ENCODE results near the gene ZDHHC5.
"Not testable (repeated sequence)": the region's sequence is repeated elsewhere in the genome, so short reads cannot be mapped to it uniquely, and the experiment has no call there.

ZDHHC5 gene

GRCh38 chr11:57668434-57668782, 494 bp downstream of the ZDHHC5 start:
- no peak for DNase-seq

GRCh38 chr11:57674251-57674650, 6.3 kb downstream of the ZDHHC5 start:
- DNase-seq: no peak

- no peak for DNase-seq
These were observed 7.4 kb downstream of the ZDHHC5 start for GRCh38 chr11:57675176-57675941.

GRCh38 chr11:57679396-57679795, 11.5 kb downstream of the ZDHHC5 start:
- no peak for DNase-seq

GRCh38 chr11:57680552-57680874, 12.6 kb downstream of the ZDHHC5 start:
- DNase-seq: no peak

- no peak for DNase-seq
These were observed 13.3 kb downstream of the ZDHHC5 start for GRCh38 chr11:57681168-57681567.

- DNase-seq: not testable (repeated sequence)
These were observed 22.6 kb downstream of the ZDHHC5 start for GRCh38 chr11:57690474-57690873.

GRCh38 chr11:57698843-57699365, 31.0 kb downstream of the ZDHHC5 start:
- no peak for DNase-seq

- DNase-seq: no peak
These were observed 31.9 kb downstream of the ZDHHC5 start for GRCh38 chr11:57699813-57700212.

GRCh38 chr11:57700425-57700824, 32.5 kb downstream of the ZDHHC5 start:
- no peak for DNase-seq

GRCh38 chr11:57703341-57703740, 35.4 kb downstream of the ZDHHC5 start:
- DNase-seq: no peak

GRCh38 chr11:57704932-57705331, 37.0 kb downstream of the ZDHHC5 start:
- DNase-seq: no peak

- DNase-seq: not testable (repeated sequence)
These were observed 37.5 kb downstream of the ZDHHC5 start for GRCh38 chr11:57705432-57705831.

- no peak for DNase-seq
These were observed 42.0 kb downstream of the ZDHHC5 start for GRCh38 chr11:57709802-57710367.

GRCh38 chr11:57711414-57712255, 43.7 kb downstream of the ZDHHC5 start, which contains the start of gene MED19:
Gene MED19, minus strand, starts transcription at chr11:57712215. Its CDS starts 36 bp downstream, at chr11:57712179.
- DNase-seq: peak; percentile 86

- peak; percentile 99 for DNase-seq
These were observed 44.6 kb downstream of the ZDHHC5 start, which contains the start of gene TMX2 for GRCh38 chr11:57712256-57713150. Gene TMX2, plus strand, starts transcription at chr11:57712593. Its CDS starts 26 bp downstream, at chr11:57712619.

- DNase-seq: no peak
These were observed 45.9 kb downstream of the ZDHHC5 start for GRCh38 chr11:57713835-57714234.

GRCh38 chr11:57716726-57717125, 48.8 kb downstream of the ZDHHC5 start:
- DNase-seq: not testable (repeated sequence)

- no peak for DNase-seq
These were observed 59.3 kb downstream of the ZDHHC5 start for GRCh38 chr11:57727185-57727584.

GRCh38 chr11:57728829-57729228, 60.9 kb downstream of the ZDHHC5 start:
- no peak for DNase-seq

- DNase-seq: no peak
These were observed 61.6 kb downstream of the ZDHHC5 start for GRCh38 chr11:57729479-57729878.

- DNase-seq: no peak
These were observed 64.7 kb downstream of the ZDHHC5 start for GRCh38 chr11:57732661-57733060.
